Measurements from ENCODE around the gene EARS2.

Gene EARS2

DNA sequence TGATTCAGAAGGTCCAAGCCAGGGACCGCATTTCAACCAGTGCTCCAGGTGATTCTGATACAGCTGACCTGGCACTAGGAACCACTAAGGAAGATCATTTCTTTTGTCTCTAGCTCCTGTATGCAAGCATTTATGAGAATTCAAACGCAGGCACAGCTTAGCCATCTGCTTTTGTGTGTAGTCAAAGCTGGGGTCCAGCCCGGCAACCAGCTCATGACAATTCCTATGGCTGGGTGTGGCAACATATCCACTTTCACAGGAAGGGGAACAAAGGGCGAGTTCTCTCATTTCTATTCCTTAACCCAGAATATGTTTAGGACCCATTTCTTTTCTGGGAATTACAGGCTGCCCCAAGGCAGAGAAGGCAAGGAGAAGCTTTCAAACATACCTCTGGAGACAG is 76.9 kb downstream of the EARS2 start:
- DNase-seq (ENCODE audit: low read depth), result no peak

GRCh38 chr16:23479138-23479537 is 78.0 kb downstream of the EARS2 start:
- DNase-seq (ENCODE audit: low read depth), result no peak

DNA sequence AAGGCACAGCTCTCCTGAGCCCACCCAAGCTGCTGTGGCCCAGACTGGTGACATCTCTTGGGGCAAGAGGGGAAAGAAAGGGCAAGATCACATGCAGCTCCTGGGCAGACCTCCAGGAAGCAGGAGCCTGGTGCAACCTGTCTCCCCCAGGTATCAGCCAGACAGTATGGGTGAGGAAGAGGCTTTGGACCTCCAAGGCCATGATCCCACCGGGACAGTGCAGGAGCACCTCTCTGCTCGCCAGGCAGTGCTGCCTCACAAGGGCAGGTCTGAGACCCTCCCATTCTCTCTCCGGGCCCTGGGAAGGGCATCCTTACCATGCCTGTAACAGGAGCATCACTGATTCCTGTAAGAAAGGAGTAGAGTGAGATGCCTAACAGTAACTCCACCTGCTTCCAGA is 78.6 kb downstream of the EARS2 start:
- DNase-seq (ENCODE audit: low read depth), result no peak

DNA sequence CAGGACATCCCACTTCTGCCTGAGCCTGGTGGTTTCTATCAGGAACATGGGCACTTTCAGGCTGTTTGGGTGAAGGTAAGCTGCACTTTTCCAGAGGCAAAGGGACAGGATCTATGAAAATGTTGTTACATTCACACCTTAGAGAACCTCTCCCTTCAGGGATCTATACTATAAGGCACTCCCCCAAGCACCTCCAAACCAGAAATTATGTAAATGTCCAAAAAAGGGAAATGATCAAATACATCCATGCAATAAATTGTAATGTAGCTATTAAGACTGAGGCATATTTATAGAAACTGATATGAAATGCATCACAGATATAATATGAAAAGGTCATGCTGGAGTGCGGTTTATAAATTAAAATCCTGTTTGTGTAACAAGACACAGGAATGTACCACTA is 80.9 kb downstream of the EARS2 start:
- no peak for DNase-seq (ENCODE audit: low read depth)
